ENCODE results near the gene SYN1. TPM values are rescaled to one million over a fixed set of nuclear protein-coding genes. Genes with fewer than 3 reads are reported as not detected.
"Not testable (repeated sequence)": the region's sequence is repeated elsewhere in the genome, so short reads cannot be mapped to it uniquely, and the experiment has no call there.

Gene SYN1
- total RNA-seq: 0.26 TPM in 1 of 2 replicates, not detected in the other

DNA sequence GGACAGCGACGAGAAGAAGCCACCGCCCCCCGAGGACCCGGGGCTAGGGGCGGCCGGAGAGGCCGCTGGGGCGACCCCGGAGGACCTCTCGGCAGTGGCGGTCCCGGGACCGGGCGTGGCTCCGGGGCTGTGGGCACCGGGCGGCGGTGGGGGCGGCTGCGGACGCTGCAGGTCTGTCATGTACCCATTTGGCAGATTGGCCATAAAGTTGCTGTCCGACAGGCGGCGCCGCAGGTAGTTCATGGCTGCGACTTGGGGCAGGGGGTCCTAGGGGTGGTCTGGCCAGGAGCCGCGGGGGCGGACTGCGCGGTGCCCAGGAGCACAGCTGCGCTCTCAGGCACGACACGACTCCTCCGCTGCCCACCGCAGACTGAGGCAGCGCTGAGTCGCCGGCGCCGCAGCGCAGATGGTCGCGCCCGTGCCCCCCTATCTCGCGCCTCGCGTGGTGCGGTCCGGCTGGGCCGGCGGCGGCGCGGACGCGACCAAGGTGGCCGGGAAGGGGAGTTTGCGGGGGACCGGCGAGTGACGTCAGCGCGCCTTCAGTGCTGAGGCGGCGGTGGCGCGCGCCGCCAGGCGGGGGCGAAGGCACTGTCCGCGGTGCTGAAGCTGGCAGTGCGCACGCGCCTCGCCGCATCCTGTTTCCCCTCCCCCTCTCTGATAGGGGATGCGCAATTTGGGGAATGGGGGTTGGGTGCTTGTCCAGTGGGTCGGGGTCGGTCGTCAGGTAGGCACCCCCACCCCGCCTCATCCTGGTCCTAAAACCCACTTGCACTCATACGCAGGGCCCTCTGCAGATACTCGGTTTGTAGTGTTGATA is at the start of gene SYN1:
TSS of gene SYN1 (minus strand) at position 372 of the 817 bp plus-strand sequence. CDS start at position 243, 129 bp downstream.
- Histone ChIP-seq H3K36me3 (ENCODE audit: control insufficient read depth, insufficient read depth, low read length) (no peaks in the 10 kb centered on the region), H3K27me3 (ENCODE audit: control insufficient read depth, insufficient read depth, low read length) (no peaks in the 10 kb centered on the region), H3K4me3 (ENCODE audit: low read depth, low read length) (peak within 1 kb of the TSS; percentile 31)
- TF ChIP-seq, protein P1, sequence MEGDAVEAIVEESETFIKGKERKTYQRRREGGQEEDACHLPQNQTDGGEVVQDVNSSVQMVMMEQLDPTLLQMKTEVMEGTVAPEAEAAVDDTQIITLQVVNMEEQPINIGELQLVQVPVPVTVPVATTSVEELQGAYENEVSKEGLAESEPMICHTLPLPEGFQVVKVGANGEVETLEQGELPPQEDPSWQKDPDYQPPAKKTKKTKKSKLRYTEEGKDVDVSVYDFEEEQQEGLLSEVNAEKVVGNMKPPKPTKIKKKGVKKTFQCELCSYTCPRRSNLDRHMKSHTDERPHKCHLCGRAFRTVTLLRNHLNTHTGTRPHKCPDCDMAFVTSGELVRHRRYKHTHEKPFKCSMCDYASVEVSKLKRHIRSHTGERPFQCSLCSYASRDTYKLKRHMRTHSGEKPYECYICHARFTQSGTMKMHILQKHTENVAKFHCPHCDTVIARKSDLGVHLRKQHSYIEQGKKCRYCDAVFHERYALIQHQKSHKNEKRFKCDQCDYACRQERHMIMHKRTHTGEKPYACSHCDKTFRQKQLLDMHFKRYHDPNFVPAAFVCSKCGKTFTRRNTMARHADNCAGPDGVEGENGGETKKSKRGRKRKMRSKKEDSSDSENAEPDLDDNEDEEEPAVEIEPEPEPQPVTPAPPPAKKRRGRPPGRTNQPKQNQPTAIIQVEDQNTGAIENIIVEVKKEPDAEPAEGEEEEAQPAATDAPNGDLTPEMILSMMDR (IDR thresholded peaks at IDR 0.05; ENCODE audit: insufficient read depth, low read length, severe bottlenecking): peak; percentile 14
- FAIRE-seq: no peak
- DNase-seq (ENCODE audit: low read depth): peak; percentile 29

DNA sequence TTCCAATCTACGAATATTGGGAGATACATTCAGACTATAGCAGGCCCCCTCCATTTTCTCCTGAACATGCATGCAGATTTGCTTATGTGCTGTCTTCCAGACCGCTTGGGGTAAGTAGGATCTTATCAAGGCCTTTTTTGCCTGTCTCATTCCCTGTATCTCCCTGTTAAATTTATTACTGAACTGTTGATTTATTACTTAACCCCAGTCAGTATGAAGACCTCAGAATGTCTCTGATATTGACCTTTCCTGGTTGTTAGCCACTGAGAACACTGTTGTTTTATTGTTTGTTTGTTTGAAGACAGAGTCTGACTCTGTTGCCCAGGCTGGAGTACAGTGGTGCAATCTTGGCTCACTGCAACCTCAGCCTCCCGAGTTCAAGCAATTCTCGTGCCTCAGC is 46.1 kb upstream of the SYN1 start:
- H3K4me3 ChIP-seq (ENCODE audit: low read depth, low read length); DNase-seq (ENCODE audit: low read depth); FAIRE-seq; H3K27me3 ChIP-seq (ENCODE audit: control insufficient read depth, insufficient read depth, low read length); H3K36me3 ChIP-seq (ENCODE audit: control insufficient read depth, insufficient read depth, low read length): not testable (repeated sequence)

DNA sequence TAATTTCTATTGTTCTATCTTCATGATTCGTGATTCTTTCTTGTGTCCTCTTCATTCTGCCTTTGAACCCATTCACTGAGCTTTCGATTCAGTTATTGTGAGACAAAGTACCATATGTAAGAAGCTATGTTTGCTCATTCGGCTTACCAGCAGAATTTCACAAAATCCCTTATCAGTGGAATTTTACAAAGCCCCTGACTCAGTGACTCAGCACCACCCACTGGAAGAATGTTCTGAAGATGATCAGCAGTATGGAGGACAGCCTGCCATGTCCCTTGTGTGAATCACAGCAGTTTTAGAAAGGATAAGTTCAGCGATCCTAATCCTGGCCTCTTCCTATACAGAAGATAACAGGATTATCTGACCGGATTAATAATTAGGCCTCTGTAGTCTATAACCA is 45.1 kb upstream of the SYN1 start:
- Histone ChIP-seq H3K4me3 (ENCODE audit: low read depth, low read length) (no peak overlapping the region), H3K36me3 (ENCODE audit: control insufficient read depth, insufficient read depth, low read length) (no peaks in the 10 kb centered on the region), H3K27me3 (ENCODE audit: control insufficient read depth, insufficient read depth, low read length) (no peaks in the 10 kb centered on the region)
- TF ChIP-seq, protein P1 (IDR thresholded peaks at IDR 0.05; ENCODE audit: insufficient read depth, low read length, severe bottlenecking): no peak
- DNase-seq (ENCODE audit: low read depth) (no peak), FAIRE-seq (no peak)

DNA sequence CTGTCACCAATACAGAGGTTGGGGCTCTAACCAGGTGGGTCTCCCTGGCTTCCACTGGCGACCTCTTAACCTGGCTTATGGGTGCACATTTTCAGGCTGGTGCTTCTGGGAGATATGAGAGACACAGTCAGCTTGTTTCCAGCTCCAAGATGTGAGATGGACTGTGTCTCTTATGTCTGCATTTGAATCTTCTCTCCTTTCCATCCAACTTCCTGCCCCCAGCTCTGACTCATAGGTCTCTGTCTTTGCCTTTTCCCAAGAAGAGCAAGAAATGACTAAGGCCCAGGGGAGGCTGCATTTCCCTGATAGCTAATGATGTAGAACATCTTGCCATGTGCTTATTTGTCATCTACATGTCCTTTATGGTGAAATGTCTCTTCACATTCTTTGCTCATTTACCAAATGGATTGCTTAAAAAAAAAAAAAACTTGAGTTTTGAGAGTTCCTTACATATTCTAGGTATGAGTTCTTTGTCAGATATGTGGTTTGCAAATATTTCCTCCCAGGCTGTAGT is 42.5 kb upstream of the SYN1 start:
- TF ChIP-seq, protein P1 (IDR thresholded peaks at IDR 0.05; ENCODE audit: insufficient read depth, low read length, severe bottlenecking): no peak
- FAIRE-seq: no peak
- H3K27me3 ChIP-seq (ENCODE audit: control insufficient read depth, insufficient read depth, low read length): no peaks in the 10 kb centered on the region
- no peaks in the 10 kb centered on the region for H3K36me3 ChIP-seq (ENCODE audit: control insufficient read depth, insufficient read depth, low read length)
- H3K4me3 ChIP-seq (ENCODE audit: low read depth, low read length): no peak overlapping the region
- peak; percentile 80 for DNase-seq (ENCODE audit: low read depth)

DNA sequence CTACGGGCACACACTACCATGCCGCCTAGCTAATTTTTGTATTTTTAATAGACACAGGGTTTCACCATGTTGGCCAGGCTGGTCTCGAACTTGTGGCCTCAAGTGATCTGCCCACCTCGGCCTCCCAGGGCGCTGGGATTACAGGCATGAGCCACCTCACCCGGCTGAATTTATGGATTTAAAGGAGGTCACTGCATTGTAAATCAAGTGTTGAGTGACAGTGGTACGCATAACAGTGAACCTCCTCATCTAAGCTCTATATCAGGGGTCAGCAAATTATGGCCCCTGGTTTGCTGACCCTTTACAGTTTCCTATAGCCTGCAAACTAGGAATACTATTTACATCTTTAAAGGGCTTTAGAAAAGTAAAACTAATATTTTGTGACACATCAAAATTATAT is 41.9 kb upstream of the SYN1 start:
- TF ChIP-seq, protein P1 (IDR thresholded peaks at IDR 0.05; ENCODE audit: insufficient read depth, low read length, severe bottlenecking): no peak
- Histone ChIP-seq H3K4me3 (ENCODE audit: low read depth, low read length) (no peak overlapping the region), H3K36me3 (ENCODE audit: control insufficient read depth, insufficient read depth, low read length) (peaks cover 1% of the 10 kb centered on the region), H3K27me3 (ENCODE audit: control insufficient read depth, insufficient read depth, low read length) (no peaks in the 10 kb centered on the region)
- no peak for DNase-seq (ENCODE audit: low read depth)
- no peak for FAIRE-seq

DNA sequence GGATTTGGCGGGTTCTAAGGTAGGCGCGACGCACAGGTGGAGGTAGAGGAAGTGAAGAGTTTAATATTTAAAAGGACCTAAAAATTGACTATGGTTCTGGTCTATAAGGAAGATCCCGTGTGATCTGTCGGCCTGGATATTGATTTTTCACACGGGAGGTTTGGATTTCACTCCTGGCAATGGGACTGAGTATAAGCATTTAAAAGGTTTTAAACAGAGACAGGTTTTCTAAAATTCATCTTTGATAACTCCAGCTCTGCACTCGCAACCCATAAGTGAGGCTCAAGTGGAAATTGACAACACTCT is 39.7 kb upstream of the SYN1 start:
- Histone ChIP-seq H3K36me3 (ENCODE audit: control insufficient read depth, insufficient read depth, low read length) (peaks cover 1% of the 10 kb centered on the region), H3K4me3 (ENCODE audit: low read depth, low read length) (peak overlapping the region; percentile 82), H3K27me3 (ENCODE audit: control insufficient read depth, insufficient read depth, low read length) (no peaks in the 10 kb centered on the region)
- DNase-seq (ENCODE audit: low read depth) (no peak), FAIRE-seq (no peak)
- TF ChIP-seq, protein P1 (IDR thresholded peaks at IDR 0.05; ENCODE audit: insufficient read depth, low read length, severe bottlenecking): no peak
